GM12878 (cell line): ENCODE results near the gene RAP1GAP2. TPM values are rescaled to one million over a fixed set of nuclear protein-coding genes. Genes with fewer than 3 reads are reported as not detected.

Experiments used
- ATAC-seq: fragments of 200-7000 bp; cut with Tn5 transposase; 3 replicates; pipeline ENCODE4 v1.9.1; 2020; ENCODE audit warnings: mild to moderate bottlenecking, moderate library complexity
- BruUV-seq: library from RNA; stranded (reverse); fragments of 400-500 nt; replicated peaks from 2 replicates; lab custom pipeline; 2021; lab: Mats Ljungman, UMichigan
- CTCF ChIA-PET: fragments of 300-600 bp; sonication (Branson Sonifier 250); formaldehyde crosslinking; extraction: SDS; loops from one replicate; lab custom pipeline; 2021; ENCODE audit warnings: inconsistent platforms; lab: Yijun Ruan, JAX
- POLR2A ChIA-PET: fragments of 350-600 bp; formaldehyde crosslinking; extraction: SDS; loops from one replicate; lab custom pipeline; 2021; ENCODE audit warnings: inconsistent platforms; lab: Charles Lee
- RAD21 ChIA-PET: fragments of 300-600 bp; sonication (Branson Sonifier 250); formaldehyde crosslinking; loops from one replicate; lab custom pipeline; 2023; ENCODE audit warnings: antibody characterized with exemption; ENCODE audit not compliant: unreplicated experiment; lab: Charles Lee
- SMC1A ChIA-PET: fragments of 300-600 bp; sonication (Branson Sonifier 250); formaldehyde crosslinking; loops from one replicate; lab custom pipeline; 2023; ENCODE audit not compliant: unreplicated experiment, uncharacterized antibody; lab: Charles Lee
- DNase-seq: peaks from one replicate; pipeline ENCODE4 v3.0.0-alpha.2; 2011; ENCODE audit warnings: low read depth, low spot score
- FAIRE-seq: peaks from 3 replicates; lab custom pipeline; 2011; peaks lifted over from hg19 to GRCh38; lab: Jason Lieb, UNC
- H2AFZ ChIP-seq: 2 replicates; pipeline ENCODE4 v1.6.0; 2011; ENCODE audit warnings: low read depth, low read length, control low read depth; ENCODE audit not compliant: control insufficient read depth
- H3K27ac ChIP-seq: 2 replicates; pipeline ENCODE4 v1.5.1; 2011; ENCODE audit warnings: control low read depth; ENCODE audit not compliant: control insufficient read depth, insufficient read depth
- H3K27me3 ChIP-seq, 2 experiments: replicated peaks in 1 of 2; 2 replicates each; pipeline versions ENCODE4 v1.6.0 to v1.6.1; 2011; ENCODE audit warnings: low read length in 1 of 2; ENCODE audit not compliant: control insufficient read depth in 2 of 2, insufficient read depth in 2 of 2
- H3K36me3 ChIP-seq, 2 experiments: 2 replicates each; pipeline ENCODE4 v1.5.1; 2011; ENCODE audit warnings: low read length in 1 of 2; ENCODE audit not compliant: control insufficient read depth in 2 of 2, insufficient read depth in 2 of 2
- H3K4me1 ChIP-seq: 2 replicates; pipeline ENCODE4 v1.6.1; 2011; ENCODE audit warnings: mild to moderate bottlenecking, low read length, moderate library complexity, mixed read lengths; ENCODE audit not compliant: control insufficient read depth, insufficient read depth
- H3K4me2 ChIP-seq: 2 replicates; pipeline ENCODE4 v1.6.0; 2011; ENCODE audit warnings: control low read depth; ENCODE audit not compliant: control insufficient read depth, insufficient read depth
- H3K4me3 ChIP-seq: fragments of 200-600 bp; sonication (generic); 2 replicates; pipeline ENCODE4 v1.5.1; 2016
- H3K79me2 ChIP-seq: 2 replicates; pipeline ENCODE4 v1.6.0; 2011; ENCODE audit warnings: low read length; ENCODE audit not compliant: control insufficient read depth, insufficient read depth
- H3K9ac ChIP-seq: 2 replicates; pipeline ENCODE4 v1.8.0; 2011; ENCODE audit warnings: low read length, control low read depth, mixed read lengths; ENCODE audit not compliant: control insufficient read depth, insufficient read depth
- H3K9me3 ChIP-seq: replicated peaks from 3 replicates; pipeline ENCODE4 v1.5.1; 2011; ENCODE audit warnings: mild to moderate bottlenecking, low read length; ENCODE audit not compliant: control insufficient read depth, insufficient read depth
- H4K20me1 ChIP-seq: 2 replicates; pipeline ENCODE4 v1.6.0; 2011; ENCODE audit not compliant: control insufficient read depth, insufficient read depth
- BHLHE40 ChIP-seq, 2 experiments: fragments of 450-650 bp in 1 of 2; IDR thresholded peaks; 2 replicates each; pipeline ENCODE4 v1.6.1; 2011 to 2017; ENCODE audit warnings: low read depth in 2 of 2, borderline replicate concordance in 1 of 2, improper control_type of control experiment in 1 of 2, low read length in 1 of 2, mild to moderate bottlenecking in 1 of 2
- CHD2 ChIP-seq: IDR thresholded peaks from 2 replicates; pipeline ENCODE4 v1.6.1; 2011; ENCODE audit warnings: low read depth, low read length, improper control_type of control experiment, borderline replicate concordance
- CUX1 ChIP-seq: IDR thresholded peaks from 2 replicates; pipeline ENCODE4 v1.6.1; 2012; ENCODE audit warnings: improper control_type of control experiment, low read depth, low read length; ENCODE audit not compliant: insufficient replicate concordance
- E2F8 ChIP-seq: fragments of 450-650 bp; IDR thresholded peaks from 2 replicates; pipeline ENCODE4 v1.6.1; 2018; ENCODE audit warnings: mild to moderate bottlenecking, low read depth, moderate library complexity; ENCODE audit not compliant: partially characterized antibody
- E4F1 ChIP-seq: fragments of 450-650 bp; IDR thresholded peaks from 2 replicates; pipeline ENCODE4 v1.6.1; 2018; ENCODE audit warnings: borderline replicate concordance, mild to moderate bottlenecking; ENCODE audit not compliant: partially characterized antibody
- GATAD2B ChIP-seq: fragments of 450-650 bp; conservative IDR thresholded peaks from 2 replicates; pipeline ENCODE4 v1.6.1; 2017; ENCODE audit warnings: low read depth, mild to moderate bottlenecking, moderate library complexity
- POLR2A ChIP-seq: IDR thresholded peaks from 2 replicates; pipeline ENCODE4 v1.6.1; 2011; ENCODE audit warnings: low read depth, mild to moderate bottlenecking, low read length
- POLR2AphosphoS5 ChIP-seq: IDR thresholded peaks from 2 replicates; pipeline ENCODE4 v1.6.1; 2011; ENCODE audit warnings: mild to moderate bottlenecking, low read length, inconsistent platforms
- SUPT20H ChIP-seq: IDR thresholded peaks from 2 replicates; pipeline ENCODE4 v1.6.1; 2011; ENCODE audit warnings: low read depth, mild to moderate bottlenecking, low read length, moderate library complexity, borderline replicate concordance; ENCODE audit not compliant: control insufficient read depth
- YBX1 ChIP-seq: fragments of 450-650 bp; IDR thresholded peaks from 2 replicates; pipeline ENCODE4 v1.6.1; 2016; ENCODE audit warnings: antibody characterized with exemption
- YY1 ChIP-seq: IDR thresholded peaks from 2 replicates; pipeline ENCODE4 v1.6.1; 2011; ENCODE audit warnings: low read depth, mild to moderate bottlenecking, low read length
- ZNF217 ChIP-seq: fragments of 450-650 bp; IDR thresholded peaks from 2 replicates; pipeline ENCODE4 v1.6.1; 2017; ENCODE audit warnings: antibody characterized with exemption, mild to moderate bottlenecking
- WGBS: methylation state at CpG from one replicate; pipeline ENCODE4 v1.1.6; 2016; ENCODE audit warnings: low lambda C conversion rate; ENCODE audit not compliant: insufficient replicate concordance, insufficient coverage; ENCODE audit errors: missing lambda C conversion rate; 5-methylcytosine and 5-hydroxymethylcytosine counted together
- in situ Hi-C: fragments of 300-500 bp; cut with MboI; formaldehyde crosslinking; loops from 9 replicates; pipeline ENCODE4 v1.14.3; 2018; ENCODE audit warnings: mixed read lengths
- intact Hi-C: fragments of 100-400 bp; cut with micrococcal nuclease; formaldehyde crosslinking; loops from one replicate; pipeline ENCODE4 v1.14.2; 2022; ENCODE audit not compliant: unreplicated experiment
- polyA plus RNA-seq, 11 experiments: library from polyadenylated mRNA; depleted of rRNA in 4 of 11; unstranded in 6 of 11; stranded (reverse) in 5 of 11; fragments of >200 nt; fragmentation: Nextera tagmentation in 4 of 11; fragmentation: Illumina TruSeq in 1 of 11; extraction: Ambion mirVana in 4 of 11; extraction: Trizol in 1 of 11; gene quantifications; 1 replicate in 1 of 11; 2 replicates in 10 of 11; pipeline versions ENCODE4 v1.2.1 to v1.2.3, GENCODE V29; 2011 to 2016; ENCODE audit warnings: inconsistent platforms in 2 of 11, missing spikeins in 2 of 11, low read depth in 1 of 11
- total RNA-seq, 4 experiments: library from RNA; depleted of rRNA in 3 of 4; stranded (reverse); fragments of >200 nt in 3 of 4; fragmentation: Illumina TruSeq in 1 of 4; extraction: Trizol in 1 of 4; gene quantifications; 2 replicates each; pipeline versions ENCODE4 v1.2.1 to v1.2.3, GENCODE V29; 2013 to 2021

RAP1GAP2 gene
- total and polyA plus RNA-seq, 10 of the 15 experiments (the other 5 are each of a cell fraction or from before 2014, with no cell fraction given): 0.03 to 0.95 (median 0.49) TPM; not detected in 2

DNA sequence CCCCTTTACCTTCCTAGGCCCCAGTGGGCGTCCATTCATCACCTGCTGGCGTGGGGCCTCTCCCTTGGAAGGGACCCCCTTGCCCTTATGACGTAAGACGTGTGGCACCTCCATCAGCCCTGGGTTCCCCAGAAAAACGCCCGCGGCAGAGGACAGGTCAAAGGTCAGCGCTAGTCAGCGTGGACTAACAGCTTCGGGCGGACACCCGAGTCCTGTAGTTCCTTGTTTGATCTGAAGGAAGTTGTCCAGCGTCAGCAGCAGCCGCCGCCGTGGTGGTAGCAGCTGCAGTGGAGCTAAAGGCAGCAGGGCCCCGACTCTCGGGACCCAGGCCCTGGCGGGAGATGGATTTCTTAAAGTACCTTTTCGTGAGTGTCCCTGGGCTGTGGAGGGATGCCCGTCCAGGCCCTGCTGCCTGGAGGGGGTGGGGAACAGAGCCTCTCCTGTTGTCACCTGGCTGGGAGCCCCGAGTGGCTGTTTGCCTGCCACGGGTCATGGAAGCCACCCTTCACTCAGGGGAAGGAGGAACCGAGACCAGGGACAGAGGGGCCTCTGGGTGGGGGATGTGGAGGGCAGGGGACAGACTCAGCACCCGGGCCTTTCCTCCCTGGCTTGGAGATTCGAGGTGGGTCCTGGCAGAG is 143.6 kb downstream of the RAP1GAP2 start (continued):
- TF ChIP-seq E4F1 (no peak), CHD2 (no peak)

- H3K36me3 ChIP-seq: no peaks in the 10 kb centered on the region
- CTCF ChIA-PET: no interaction called here
- no peaks in the 10 kb centered on the region for H3K4me1 ChIP-seq
- H3K9ac ChIP-seq: no peak overlapping the region
- RAD21 ChIA-PET: no interaction called here
- SMC1A ChIA-PET: no interaction called here
- no peak overlapping the region for H2AFZ ChIP-seq
- ATAC-seq (no peak), DNase-seq (no peak), FAIRE-seq (no peak)
- no peak overlapping the region for H3K4me2 ChIP-seq
- H3K27ac ChIP-seq: no peak overlapping the region
- in situ Hi-C loops (no loop called here), intact Hi-C loops (no loop called here)
- BruUV-seq: no TSS peak
- no peaks in the 10 kb centered on the region for H3K9me3 ChIP-seq
- peaks cover 1 to 2% of the 10 kb centered on the region in 2 experiments; a peak in 1 of 4 replicates for H3K27me3 ChIP-seq
- 31% methylated on average over 15 of the region's 15 CpGs for WGBS
- no peaks in the 10 kb centered on the region for H4K20me1 ChIP-seq
- no peaks in the 10 kb centered on the region for H3K79me2 ChIP-seq
- no peak overlapping the region for H3K4me3 ChIP-seq
- POLR2A ChIA-PET: no interaction called here
- no peak for TF ChIP-seq BHLHE40 (IDR thresholded peaks at IDR 0.05; ENCODE audit: borderline replicate concordance in 1 of 2, low read depth in 2 of 2, low read length in 1 of 2)
- no peak for TF ChIP-seq SUPT20H
- no peak for TF ChIP-seq POLR2A
- TF ChIP-seq POLR2AphosphoS5: no peak
- TF ChIP-seq CUX1: no peak
- TF ChIP-seq E2F8: no peak
- no peak for TF ChIP-seq YBX1
- TF ChIP-seq YY1: no peak
- TF ChIP-seq GATAD2B: no peak
- no peak for TF ChIP-seq ZNF217
These were observed 144.1 kb downstream of the RAP1GAP2 start for GRCh38 chr17:2940352-2940751.
